Heart right ventricle (tissue), 16 donors: Measurements from ENCODE around the gene ADGRE3. TPM values are rescaled to one million over a fixed set of nuclear protein-coding genes. Genes with fewer than 3 reads are reported as not detected.
"Not testable (repeated sequence)": the region's sequence is repeated elsewhere in the genome, so short reads cannot be mapped to it uniquely, and the experiment has no call there.

ENCODE experiments used
- ATAC-seq, 8 donors: fragments of 200-7000 bp; cut with Tn5 transposase; one replicate each; pipeline ENCODE4 v1.9.1; 2020; ENCODE audit warnings: mild to moderate bottlenecking in 8 of 8, moderate library complexity in 8 of 8, moderate number of reproducible peaks in 1 of 8
- DNase-seq, 2 donors: peaks; one replicate each; pipeline ENCODE4 v3.0.0-alpha.2; 2020
- H3K27ac ChIP-seq, 10 donors: fragments of 200-600 bp; sonication (generic) in 2 of 10; one replicate each; pipeline versions ENCODE4 v1.5.0 to v1.8.0; 2020 to 2022; ENCODE audit warnings: mild to moderate bottlenecking in 3 of 10
- H3K27me3 ChIP-seq, 7 donors: fragments of 200-600 bp; one replicate each; pipeline ENCODE4 v1.8.0; 2021 to 2022; ENCODE audit warnings: mild to moderate bottlenecking in 2 of 7
- H3K36me3 ChIP-seq, 9 donors: fragments of 200-600 bp; sonication (generic) in 1 of 9; one replicate each; pipeline versions ENCODE4 v1.5.0 to v1.8.0; 2020 to 2022; ENCODE audit warnings: mild to moderate bottlenecking in 2 of 9
- H3K4me1 ChIP-seq, 9 donors: fragments of 200-600 bp; sonication (generic) in 1 of 9; one replicate each; pipeline versions ENCODE4 v1.5.0 to v1.8.0; 2020 to 2022; ENCODE audit warnings: mild to moderate bottlenecking in 4 of 9
- H3K4me3 ChIP-seq, 10 donors: fragments of 200-600 bp; sonication (generic) in 2 of 10; one replicate each; pipeline versions ENCODE4 v1.5.0 to v1.8.0; 2020 to 2022; ENCODE audit warnings: mild to moderate bottlenecking in 7 of 10, moderate library complexity in 2 of 10
- H3K9me3 ChIP-seq, 11 donors: fragments of 200-600 bp in 10 of 11; sonication (generic) in 2 of 11; one replicate each; pipeline versions ENCODE4 v1.5.0 to v1.8.0; 2013 to 2022; ENCODE audit warnings: mild to moderate bottlenecking in 2 of 11, control low read depth in 1 of 11, moderate library complexity in 1 of 11
- CTCF ChIP-seq, 9 donors: fragments of 200-600 bp; sonication (generic) in 2 of 9; IDR thresholded peaks; one replicate each; pipeline versions ENCODE4 v1.5.0 to v1.8.0; 2021 to 2022; ENCODE audit warnings: antibody characterized with exemption in 9 of 9, mild to moderate bottlenecking in 5 of 9, moderate library complexity in 1 of 9
- WGBS, 2 donors: extraction: QIAGEN DNeasy Blood & Tissue Kit; methylation state at CpG; one replicate each; pipeline ENCODE4 v1.1.7; 2013; ENCODE audit warnings: inconsistent platforms in 1 of 2; 5-methylcytosine and 5-hydroxymethylcytosine counted together
- intact Hi-C, 10 donors: fragments of 100-400 bp; cut with DNase I; formaldehyde crosslinking; loops; one replicate each; pipeline versions ENCODE4 v1.11.1 to v1.14.2; 2022
- polyA plus RNA-seq, 2 donors: library from polyadenylated mRNA; stranded (reverse); fragments of 200-250 nt; gene quantifications; one replicate each; pipeline ENCODE4 v1.2.3, GENCODE V29; 2013
- total RNA-seq, 10 donors: library from RNA; stranded (reverse); fragmentation: NEBNext Ultra II Directional in 3 of 10; extraction: Animal tissue kit (Norgen Biotek cat#: 25700) in 3 of 10; gene quantifications; one replicate each; pipeline versions ENCODE4 v1.2.1 to v1.2.4, GENCODE V29; 2021 to 2023
- donor health status: Arrhythmogenic right ventricular cardiomyopathy.
- donor health status: ischemic (EF 13 %, LVEDD 7.1; RV severe dilation, severe dysfunction).
- donor health status: healthy with polysubstance abuse.
- donor health status: DM: no; HTN: yes; CAD: no.
- donor health status: DM: no; HTN: no; CAD: no.
- donor health status: ischemic (EF 25% LVEDD 6.9; RV normal size, moderate dysfunction).
- donor health status: ischemic (EF 25% LVEDD 5.7; RV mildly dilated, moderate dysfunction).
- donor health status: healthy.
- donor health status: DM: yes; HTN: yes; CAD: no.
- donor health status: Ischemic cardiomyopathy.
- donor health status: ischemic (EF 35%, LVEDD 5.7; RV mildly dilated, moderate dysfunction).
- donor health status: nonischemic (EF 11% LVEDD 7.7; RV severe dilation, severe dysfunction).
- donor health status: DM: yes; HTN: yes; CAD: no.
- donor health status: PGD.
- donor health status: ischemic (EF 29% LVEDD 5.4; RV normal size, mild dysfunction).
- donor health status: nonischemic (EF 23%, LVEDD 6.1; RV moderate dilation, normal function).

Gene ADGRE3
- total and polyA plus RNA-seq, 12 donors: 0.01 to 0.78 (median 0.23) TPM; not detected in 4

- Histone ChIP-seq H3K27ac (no peak overlapping the region), H3K27me3 (peaks cover 0 to 6% (median 0%) of the 10 kb centered on the region in 7 donors), H3K9me3 (peaks cover 0 to 16% (median 0%) of the 10 kb centered on the region in 11 donors), H3K36me3 (no peaks in the 10 kb centered on the region), H3K4me3 (no peak overlapping the region), H3K4me1 (no peaks in the 10 kb centered on the region)
- 88 to 89% methylated on average over 8 of the region's 8 CpGs for WGBS, 2 donors
- TF ChIP-seq CTCF (IDR thresholded peaks at IDR 0.05): no peak
- intact Hi-C loops: no loop called here
- DNase-seq: no peak
- ATAC-seq: no peak
These were observed 75.0 kb downstream of the ADGRE3 start for GRCh38 chr19:14599548-14600147.

- H3K27me3 ChIP-seq: peaks cover 0 to 11% (median 0%) of the 10 kb centered on the region in 7 donors
- no peak overlapping the region for H3K27ac ChIP-seq
- intact Hi-C loops: no loop called here
- H3K4me1 ChIP-seq: no peaks in the 10 kb centered on the region
- ATAC-seq (no peak), DNase-seq (no peak)
- no peak overlapping the region for H3K4me3 ChIP-seq
- TF ChIP-seq CTCF (IDR thresholded peaks at IDR 0.05): no peak
- WGBS, 2 donors: 86 to 93% methylated on average over 3 of the region's 3 CpGs
- no peaks in the 10 kb centered on the region for H3K9me3 ChIP-seq
- H3K36me3 ChIP-seq: no peaks in the 10 kb centered on the region
These were observed 79.1 kb downstream of the ADGRE3 start for GRCh38 chr19:14595558-14595957.

GRCh38 chr19:14589433-14589832 lies 85.2 kb downstream of the ADGRE3 start:
- WGBS, 2 donors: 72 to 74% methylated on average over 4 of the region's 4 CpGs
- not testable (repeated sequence) for H3K27me3 ChIP-seq

GRCh38 chr19:14585187-14585586 lies 89.5 kb downstream of the ADGRE3 start:
- H3K4me3 ChIP-seq, DNase-seq, H3K27ac ChIP-seq, intact Hi-C loops, H3K36me3 ChIP-seq, H3K27me3 ChIP-seq, ATAC-seq, H3K9me3 ChIP-seq, H3K4me1 ChIP-seq: not testable (repeated sequence)
- WGBS, 2 donors: 61 to 84% methylated on average over 3 of the region's 3 CpGs

More at GRCh38 chr19:14589433-14589832, 85.2 kb downstream of the ADGRE3 start:
- DNase-seq, ATAC-seq, H3K4me1 ChIP-seq, H3K4me3 ChIP-seq, H3K36me3 ChIP-seq, H3K27ac ChIP-seq, intact Hi-C loops, H3K9me3 ChIP-seq: not testable (repeated sequence)

GRCh38 chr19:14584372-14584771 lies 90.3 kb downstream of the ADGRE3 start:
- H3K4me3 ChIP-seq, H3K27me3 ChIP-seq, H3K36me3 ChIP-seq, H3K9me3 ChIP-seq, H3K27ac ChIP-seq, H3K4me1 ChIP-seq, ATAC-seq, intact Hi-C loops, DNase-seq: not testable (repeated sequence)
- WGBS, 2 donors: 84 to 90% methylated on average over 4 of the region's 5 CpGs

GRCh38 chr19:14582894-14583340 lies 91.7 kb downstream of the ADGRE3 start, which contains the start of gene CLEC17A:
TSS of gene CLEC17A (plus strand) at chr19:14583084. CDS start at chr19:14583161, 77 bp downstream.
- no peak for DNase-seq
- Histone ChIP-seq H3K27ac (no peak within 1 kb of the TSS), H3K9me3 (no peaks in the 10 kb centered on the region), H3K4me3 (no peak within 1 kb of the TSS), H3K4me1 (no peaks in the 10 kb centered on the region), H3K36me3 (no peaks in the 10 kb centered on the region), H3K27me3 (no peaks in the 10 kb centered on the region)
- intact Hi-C loops: no loop called here
- 31 to 34% methylated on average over 6 of the region's 6 CpGs for WGBS, 2 donors
- no peak for TF ChIP-seq CTCF (IDR thresholded peaks at IDR 0.05)
- no peak for ATAC-seq
